ENCODE results near the gene PRDX2. TPM values are rescaled to one million over a fixed set of nuclear protein-coding genes. Genes with fewer than 3 reads are reported as not detected.

PRDX2 gene
- total and polyA plus RNA-seq, 12 donors: 235 to 827 (median 744) TPM

DNA sequence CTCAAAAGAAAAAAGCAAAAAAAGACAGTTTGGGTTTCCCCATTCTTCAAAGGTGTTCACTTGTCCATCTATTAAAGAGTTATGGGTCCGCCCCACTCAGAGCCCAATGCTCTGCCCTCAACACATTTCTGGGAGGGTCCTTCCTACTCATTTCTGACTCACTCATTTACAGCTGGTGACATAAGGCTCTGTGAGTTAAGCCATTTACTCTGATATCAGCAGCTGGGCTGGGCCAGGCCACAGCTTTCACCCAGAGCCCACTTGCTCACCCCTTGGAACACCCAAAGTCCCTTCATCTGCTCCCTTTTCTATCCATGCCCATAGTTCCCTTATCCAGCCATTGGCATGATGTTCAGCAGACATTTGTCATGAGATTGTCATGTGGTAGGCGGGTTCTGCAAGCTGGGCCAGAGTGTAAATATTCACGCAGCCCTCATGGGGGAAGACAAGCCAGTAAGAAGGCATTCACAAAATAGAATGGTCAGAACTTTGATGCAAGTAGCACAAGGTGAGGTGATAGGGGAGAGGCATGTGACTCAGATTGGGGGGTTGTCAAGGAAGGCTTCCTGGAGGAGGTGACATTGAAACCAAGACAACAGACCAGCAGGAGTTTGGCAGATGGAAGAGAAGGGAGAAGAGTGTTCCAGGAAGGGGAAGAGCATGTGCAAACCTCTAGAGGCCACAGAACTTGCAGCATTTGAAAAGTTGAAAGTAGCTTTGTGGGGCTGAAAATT lies 42.6 kb upstream of the PRDX2 start:
- DNase-seq: no peak
- Histone ChIP-seq H3K4me3 (no peak overlapping the region), H3K36me3 (no peaks in the 10 kb centered on the region), H3K9me3 (no peaks in the 10 kb centered on the region), H3K27me3 (peaks cover 4 to 82% (median 67%) of the 10 kb centered on the region in 7 donors), H3K4me1 (peaks cover 3 to 21% (median 9%) of the 10 kb centered on the region in 9 donors), H3K27ac (no peak overlapping the region)
- 82 to 86% methylated on average over 3 of the region's 3 CpGs for WGBS, 2 donors
- TF ChIP-seq, protein P1, sequence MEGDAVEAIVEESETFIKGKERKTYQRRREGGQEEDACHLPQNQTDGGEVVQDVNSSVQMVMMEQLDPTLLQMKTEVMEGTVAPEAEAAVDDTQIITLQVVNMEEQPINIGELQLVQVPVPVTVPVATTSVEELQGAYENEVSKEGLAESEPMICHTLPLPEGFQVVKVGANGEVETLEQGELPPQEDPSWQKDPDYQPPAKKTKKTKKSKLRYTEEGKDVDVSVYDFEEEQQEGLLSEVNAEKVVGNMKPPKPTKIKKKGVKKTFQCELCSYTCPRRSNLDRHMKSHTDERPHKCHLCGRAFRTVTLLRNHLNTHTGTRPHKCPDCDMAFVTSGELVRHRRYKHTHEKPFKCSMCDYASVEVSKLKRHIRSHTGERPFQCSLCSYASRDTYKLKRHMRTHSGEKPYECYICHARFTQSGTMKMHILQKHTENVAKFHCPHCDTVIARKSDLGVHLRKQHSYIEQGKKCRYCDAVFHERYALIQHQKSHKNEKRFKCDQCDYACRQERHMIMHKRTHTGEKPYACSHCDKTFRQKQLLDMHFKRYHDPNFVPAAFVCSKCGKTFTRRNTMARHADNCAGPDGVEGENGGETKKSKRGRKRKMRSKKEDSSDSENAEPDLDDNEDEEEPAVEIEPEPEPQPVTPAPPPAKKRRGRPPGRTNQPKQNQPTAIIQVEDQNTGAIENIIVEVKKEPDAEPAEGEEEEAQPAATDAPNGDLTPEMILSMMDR (IDR thresholded peaks at IDR 0.05): no peak
- no peak for ATAC-seq
- intact Hi-C loops (cut with DNase I): loop anchor here in 4 of 10 donors (5.0 to 10.0 kb wide), 3 partner anchors 37 to 77 kb away; partner anchors contain the start of genes HOOK2 (in 1 of the 4) and RNASEH2A (in 1 of the 4)

DNA sequence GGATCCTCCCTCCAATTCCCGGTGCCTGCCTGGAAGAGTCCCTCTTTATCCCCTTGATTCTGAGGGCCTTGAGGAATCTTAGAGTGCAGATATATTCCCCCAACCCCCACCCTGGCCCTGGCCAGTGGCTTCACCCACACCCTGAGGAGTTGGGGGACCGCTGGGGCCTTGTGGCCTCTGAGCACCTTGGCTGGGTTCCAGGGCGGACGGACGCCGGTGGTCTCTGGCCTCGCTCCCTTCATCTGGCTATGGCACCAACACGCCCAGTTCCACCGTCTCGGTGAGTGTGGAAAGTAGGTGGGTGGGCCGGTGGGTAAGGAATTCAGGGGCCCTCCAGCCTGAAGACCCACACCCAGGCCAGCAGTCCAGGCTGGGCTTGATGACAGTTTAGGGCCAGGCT lies 41.7 kb upstream of the PRDX2 start:
- Histone ChIP-seq H3K4me3 (no peak overlapping the region), H3K27ac (no peak overlapping the region), H3K27me3 (peaks cover 10 to 90% (median 75%) of the 10 kb centered on the region in 7 donors), H3K9me3 (no peaks in the 10 kb centered on the region), H3K4me1 (peaks cover 3 to 28% (median 14%) of the 10 kb centered on the region in 9 donors), H3K36me3 (no peaks in the 10 kb centered on the region)
- DNase-seq (no peak), ATAC-seq (no peak)
- TF ChIP-seq, protein P1 (IDR thresholded peaks at IDR 0.05): no peak
- intact Hi-C loops (cut with DNase I): loop anchor here in 4 of 10 donors (5.0 to 10.0 kb wide), 3 partner anchors 36 to 76 kb away; partner anchors contain the start of genes HOOK2 (in 1 of the 4) and RNASEH2A (in 1 of the 4)
- 75 to 80% methylated on average over 11 of the region's 11 CpGs for WGBS, 2 donors

DNA sequence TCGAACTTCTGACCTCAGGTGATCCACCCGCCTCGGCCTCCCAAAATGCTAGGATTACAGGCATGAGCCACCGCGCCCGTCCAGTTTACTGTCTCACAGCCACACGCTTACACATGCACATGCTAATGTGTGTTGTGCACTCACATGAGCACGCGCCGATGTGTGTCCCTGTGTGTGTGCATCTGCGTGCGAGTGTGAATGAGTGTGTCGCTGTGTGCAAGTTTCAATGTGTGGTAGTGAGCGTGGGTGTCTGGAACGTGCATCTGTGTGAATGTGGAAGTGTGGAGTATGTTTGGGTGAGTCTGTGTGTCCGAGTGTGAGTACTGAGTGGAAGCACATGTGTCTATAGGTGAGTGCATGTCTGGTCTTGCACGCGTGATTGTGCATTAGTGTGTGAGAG lies 40.9 kb upstream of the PRDX2 start:
- intact Hi-C loops (cut with DNase I): loop anchor here in 4 of 10 donors (5.0 to 10.0 kb wide), 3 partner anchors 35 to 75 kb away; partner anchors contain the start of genes HOOK2 (in 1 of the 4) and RNASEH2A (in 1 of the 4)
- H3K36me3 ChIP-seq: no peaks in the 10 kb centered on the region
- WGBS, 2 donors: 93 to 96% methylated on average over 18 of the region's 18 CpGs
- ATAC-seq (no peak), DNase-seq (no peak)
- H3K9me3 ChIP-seq: no peaks in the 10 kb centered on the region
- no peak overlapping the region for H3K4me3 ChIP-seq
- peaks cover 10 to 98% (median 83%) of the 10 kb centered on the region in 7 donors for H3K27me3 ChIP-seq
- H3K4me1 ChIP-seq: peaks cover 0 to 26% (median 13%) of the 10 kb centered on the region in 9 donors
- no peak overlapping the region for H3K27ac ChIP-seq
- TF ChIP-seq, protein P1 (IDR thresholded peaks at IDR 0.05): no peak

DNA sequence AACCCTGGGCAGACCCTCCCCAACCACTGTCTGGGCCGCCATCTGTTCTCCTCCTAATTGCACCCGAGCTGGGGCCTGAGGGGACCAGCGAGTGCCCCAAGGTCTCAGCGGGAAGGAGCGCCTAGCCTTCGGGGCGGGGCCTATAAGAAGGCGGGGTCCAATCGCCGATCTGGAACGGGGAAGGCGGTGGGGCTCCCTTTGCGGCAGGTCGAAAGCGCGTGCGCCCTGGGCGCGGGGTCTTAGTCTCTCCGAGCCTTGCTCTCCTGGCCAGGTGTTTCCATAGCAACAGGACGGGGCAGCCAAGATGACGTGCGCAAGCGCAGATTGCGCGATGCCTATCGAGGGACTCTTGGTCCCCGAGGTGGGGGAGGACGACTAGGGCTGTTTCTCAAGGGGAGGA lies 39.5 kb upstream of the PRDX2 start:
- DNase-seq (no peak), ATAC-seq (no peak)
- Histone ChIP-seq H3K36me3 (no peaks in the 10 kb centered on the region), H3K9me3 (no peaks in the 10 kb centered on the region), H3K27ac (no peak overlapping the region), H3K27me3 (peaks cover 16 to 100% (median 90%) of the 10 kb centered on the region in 7 donors), H3K4me3 (peak overlapping the region in 8 of 10 donors; percentile 8 to 33 (median 20)), H3K4me1 (peaks cover 0 to 22% (median 13%) of the 10 kb centered on the region in 9 donors)
- intact Hi-C loops (cut with DNase I): loop anchor here in 4 of 10 donors (5.0 to 10.0 kb wide), 3 partner anchors 34 to 74 kb away; partner anchors contain the start of genes HOOK2 (in 1 of the 4) and RNASEH2A (in 1 of the 4)
- TF ChIP-seq, protein P1 (IDR thresholded peaks at IDR 0.05): no peak
- 1 to 2% methylated on average over 29 of the region's 29 CpGs for WGBS, 2 donors
